ENCODE measurements around the gene SURF6. TPM values are rescaled to one million over a fixed set of nuclear protein-coding genes. Genes with fewer than 3 reads are reported as not detected.
A peak's percentile ranks its signal among the peaks of the same experiment; 100 is the strongest.

Gene SURF6
- total RNA-seq, 1 donor from 2014 or later: 15.1 TPM

GRCh38 chr9:133375724-133376654 lies 40.0 kb upstream of the SURF6 start, which contains the start of the genes STKLD1 and SURF4:
Gene STKLD1 (plus strand): TSS chr9:133376366. CDS start chr9:133376474, 108 bp downstream.
Gene SURF4 (minus strand): TSS chr9:133376060. CDS start chr9:133375969, 91 bp downstream.
- DNase-seq (ENCODE audit: low spot score): peak; percentile 97
- Mint-ChIP-seq H3K4me1 (ENCODE audit: low read depth) (peaks cover 43% of the 10 kb centered on the region), H3K27ac (ENCODE audit: unreplicated experiment) (peak within 1 kb of the TSS; percentile 97), H3K36me3 (ENCODE audit: low read depth) (peaks cover 4% of the 10 kb centered on the region), H3K27me3 (ENCODE audit: low read depth) (no peaks in the 10 kb centered on the region), H3K4me3 (ENCODE audit: unreplicated experiment) (peak within 1 kb of the TSS; percentile 84), H3K9me3 (ENCODE audit: low read depth) (no peaks in the 10 kb centered on the region)
- TF ChIP-seq, protein P1, sequence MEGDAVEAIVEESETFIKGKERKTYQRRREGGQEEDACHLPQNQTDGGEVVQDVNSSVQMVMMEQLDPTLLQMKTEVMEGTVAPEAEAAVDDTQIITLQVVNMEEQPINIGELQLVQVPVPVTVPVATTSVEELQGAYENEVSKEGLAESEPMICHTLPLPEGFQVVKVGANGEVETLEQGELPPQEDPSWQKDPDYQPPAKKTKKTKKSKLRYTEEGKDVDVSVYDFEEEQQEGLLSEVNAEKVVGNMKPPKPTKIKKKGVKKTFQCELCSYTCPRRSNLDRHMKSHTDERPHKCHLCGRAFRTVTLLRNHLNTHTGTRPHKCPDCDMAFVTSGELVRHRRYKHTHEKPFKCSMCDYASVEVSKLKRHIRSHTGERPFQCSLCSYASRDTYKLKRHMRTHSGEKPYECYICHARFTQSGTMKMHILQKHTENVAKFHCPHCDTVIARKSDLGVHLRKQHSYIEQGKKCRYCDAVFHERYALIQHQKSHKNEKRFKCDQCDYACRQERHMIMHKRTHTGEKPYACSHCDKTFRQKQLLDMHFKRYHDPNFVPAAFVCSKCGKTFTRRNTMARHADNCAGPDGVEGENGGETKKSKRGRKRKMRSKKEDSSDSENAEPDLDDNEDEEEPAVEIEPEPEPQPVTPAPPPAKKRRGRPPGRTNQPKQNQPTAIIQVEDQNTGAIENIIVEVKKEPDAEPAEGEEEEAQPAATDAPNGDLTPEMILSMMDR (IDR thresholded peaks at IDR 0.05): no peak

DNA sequence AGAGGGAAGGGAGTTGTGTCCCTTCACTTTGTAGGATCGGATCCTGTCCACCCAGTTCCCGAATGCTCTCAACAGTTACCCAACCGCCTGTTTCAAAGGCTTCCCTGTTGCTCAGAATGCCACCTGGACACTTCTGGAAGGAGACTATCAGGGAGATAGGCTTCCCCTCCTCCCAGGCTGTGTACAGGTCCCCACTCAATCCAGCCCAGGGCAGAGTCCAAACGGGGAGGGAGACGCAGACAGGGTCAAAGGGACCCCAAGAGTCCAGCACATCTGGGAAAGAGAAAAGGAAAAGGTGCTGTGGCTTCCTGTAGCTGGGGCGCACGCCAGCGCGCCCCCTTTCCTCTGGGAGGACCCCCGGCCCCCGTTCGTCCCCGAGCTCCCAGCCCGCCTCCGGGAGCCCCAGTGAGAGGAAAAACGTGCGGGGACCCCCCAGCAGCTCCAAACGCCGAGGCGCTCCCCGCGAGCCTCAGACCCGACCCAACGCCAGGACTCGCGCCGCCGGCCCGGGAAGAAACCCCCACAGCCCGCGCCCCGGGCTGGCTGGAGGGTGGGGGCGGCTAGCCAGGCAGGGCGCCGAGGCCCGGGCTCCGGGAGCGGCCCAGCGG lies 39.2 kb upstream of the SURF6 start:
- Mint-ChIP-seq H3K4me3 (ENCODE audit: unreplicated experiment) (peak overlapping the region; percentile 84), H3K9me3 (ENCODE audit: low read depth) (no peaks in the 10 kb centered on the region), H3K4me1 (ENCODE audit: low read depth) (peaks cover 51% of the 10 kb centered on the region), H3K27ac (ENCODE audit: unreplicated experiment) (peak overlapping the region; percentile 97), H3K27me3 (ENCODE audit: low read depth) (no peaks in the 10 kb centered on the region), H3K36me3 (ENCODE audit: low read depth) (peaks cover 4% of the 10 kb centered on the region)
- DNase-seq (ENCODE audit: low spot score): no peak
- TF ChIP-seq, protein P1 (IDR thresholded peaks at IDR 0.05): peak; percentile 65

DNA sequence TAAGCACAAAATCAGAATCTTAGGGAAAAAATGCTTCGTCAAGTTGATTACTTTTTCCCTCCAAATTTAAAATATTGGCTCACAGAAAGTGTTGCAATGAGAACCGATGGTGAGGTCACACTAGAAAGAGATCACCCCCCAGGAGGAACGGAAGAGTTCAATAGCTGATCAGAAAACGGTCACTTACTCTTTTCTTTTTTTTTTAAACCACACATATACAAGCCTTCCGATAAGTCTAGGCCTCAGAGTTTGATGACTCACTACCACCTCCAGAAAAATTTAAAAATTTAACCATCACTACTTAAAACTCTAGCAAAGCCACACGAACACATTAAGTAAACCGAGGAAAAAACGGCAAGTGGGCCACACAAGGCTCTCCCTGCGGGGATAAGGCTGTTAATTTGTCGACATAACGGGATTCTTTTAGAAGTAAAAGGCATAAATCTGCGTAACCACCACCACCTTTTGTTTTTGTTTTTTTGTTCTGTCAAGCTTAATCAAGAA lies 38.7 kb upstream of the SURF6 start:
- peaks cover 56% of the 10 kb centered on the region for H3K4me1 Mint-ChIP-seq (ENCODE audit: low read depth)
- DNase-seq (ENCODE audit: low spot score): no peak
- no peaks in the 10 kb centered on the region for H3K9me3 Mint-ChIP-seq (ENCODE audit: low read depth)

GRCh38 chr9:133372144-133372543 lies 36.2 kb upstream of the SURF6 start:
- Mint-ChIP-seq H3K4me1 (ENCODE audit: low read depth) (peaks cover 68% of the 10 kb centered on the region), H3K27me3 (ENCODE audit: low read depth) (no peaks in the 10 kb centered on the region), H3K36me3 (ENCODE audit: low read depth) (peaks cover 11% of the 10 kb centered on the region), H3K4me3 (ENCODE audit: unreplicated experiment) (no peak overlapping the region), H3K9me3 (ENCODE audit: low read depth) (no peaks in the 10 kb centered on the region), H3K27ac (ENCODE audit: unreplicated experiment) (peak overlapping the region; percentile 59)
- DNase-seq (ENCODE audit: low spot score): no peak
- TF ChIP-seq, protein P1 (IDR thresholded peaks at IDR 0.05): no peak

More for the DNA sequence above, 38.7 kb upstream of the SURF6 start:
- Mint-ChIP-seq H3K36me3 (ENCODE audit: low read depth) (peaks cover 8% of the 10 kb centered on the region), H3K27ac (ENCODE audit: unreplicated experiment) (peak overlapping the region; percentile 97), H3K27me3 (ENCODE audit: low read depth) (no peaks in the 10 kb centered on the region), H3K4me3 (ENCODE audit: unreplicated experiment) (peak overlapping the region; percentile 84)
- TF ChIP-seq, protein P1 (IDR thresholded peaks at IDR 0.05): no peak

DNA sequence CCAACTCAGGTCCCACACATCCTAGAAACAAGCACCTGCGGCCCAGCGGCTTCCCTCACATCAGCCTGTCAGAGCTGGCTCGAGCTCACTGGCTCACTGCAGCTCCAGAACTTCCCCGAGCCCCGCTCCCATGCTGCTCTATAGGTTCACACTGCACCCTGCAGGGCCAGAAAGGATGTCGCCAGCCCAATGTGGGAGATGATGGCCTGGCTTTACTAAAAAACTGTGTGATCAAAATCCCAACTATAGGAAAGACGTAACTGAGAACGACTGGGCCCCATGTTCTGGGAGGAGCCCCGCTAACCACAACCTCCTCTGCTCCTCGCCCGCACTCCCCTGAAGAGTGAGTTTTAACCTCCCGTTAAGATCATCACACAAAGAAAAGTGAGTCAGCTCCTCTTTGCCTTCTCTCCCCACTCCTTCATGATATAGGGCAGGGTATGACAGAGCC lies 35.3 kb upstream of the SURF6 start:
- H3K4me1 Mint-ChIP-seq (ENCODE audit: low read depth): peaks cover 62% of the 10 kb centered on the region
- H3K9me3 Mint-ChIP-seq (ENCODE audit: low read depth): no peaks in the 10 kb centered on the region
- DNase-seq (ENCODE audit: low spot score): no peak
- TF ChIP-seq, protein P1 (IDR thresholded peaks at IDR 0.05): no peak
- peak overlapping the region; percentile 52 for H3K27ac Mint-ChIP-seq (ENCODE audit: unreplicated experiment)
- H3K4me3 Mint-ChIP-seq (ENCODE audit: unreplicated experiment): no peak overlapping the region
- peaks cover 14% of the 10 kb centered on the region for H3K36me3 Mint-ChIP-seq (ENCODE audit: low read depth)
- no peaks in the 10 kb centered on the region for H3K27me3 Mint-ChIP-seq (ENCODE audit: low read depth)

All from chondrocyte (in vitro differentiated cells).